Right lobe of liver (tissue), 6 donors: ENCODE data around the gene CCDC50. TPM values are rescaled to one million over a fixed set of nuclear protein-coding genes. Genes with fewer than 3 reads are reported as not detected.
A peak's percentile ranks its signal among the peaks of the same experiment; 100 is the strongest.

Experiments used
- ATAC-seq, 4 donors: fragments of 200-7000 bp; cut with Tn5 transposase; one replicate each; pipeline ENCODE4 v1.9.1; 2020; ENCODE audit warnings: mild to moderate bottlenecking in 4 of 4, moderate library complexity in 4 of 4
- DNase-seq, 3 donors: peaks; one replicate each; pipeline ENCODE4 v3.0.0-alpha.2; 2020
- H3K27ac ChIP-seq, 3 donors: fragments of 200-600 bp; one replicate each; pipeline ENCODE4 v1.8.0; 2022
- H3K27me3 ChIP-seq, 2 donors: fragments of 200-600 bp; one replicate each; pipeline ENCODE4 v1.8.0; 2022
- H3K36me3 ChIP-seq, 4 donors: fragments of 200-600 bp; sonication (generic) in 1 of 4; one replicate each; pipeline versions ENCODE4 v1.5.1 to v1.8.0; 2017 to 2022; ENCODE audit warnings: control low read depth in 1 of 4
- H3K4me1 ChIP-seq, 4 donors: fragments of 200-600 bp; sonication (generic) in 1 of 4; one replicate each; pipeline versions ENCODE4 v1.5.1 to v1.8.0; 2017 to 2022; ENCODE audit warnings: control low read depth in 1 of 4
- H3K4me3 ChIP-seq, 3 donors: fragments of 200-600 bp; one replicate each; pipeline ENCODE4 v1.8.0; 2022
- H3K9me3 ChIP-seq, 4 donors: fragments of 200-600 bp; sonication (generic) in 1 of 4; one replicate each; pipeline versions ENCODE4 v1.5.1 to v1.8.0; 2017 to 2022; ENCODE audit warnings: control low read depth in 1 of 4
- CTCF ChIP-seq, 4 donors: fragments of 200-600 bp in 3 of 4; fragments of 450-650 bp in 1 of 4; IDR thresholded peaks; one replicate each; pipeline versions ENCODE4 v1.5.1 to v1.8.0; 2016 to 2022; ENCODE audit warnings: antibody characterized with exemption in 4 of 4, mild to moderate bottlenecking in 2 of 4
- POLR2A ChIP-seq: fragments of 450-650 bp; IDR thresholded peaks from one replicate; pipeline ENCODE4 v1.6.1; 2017; ENCODE audit warnings: antibody characterized with exemption, mild to moderate bottlenecking
- WGBS: methylation state at CpG from one replicate; pipeline ENCODE4 v1.1.6; 2018; ENCODE audit warnings: low coverage, low lambda C conversion rate; ENCODE audit not compliant: insufficient coverage; ENCODE audit errors: missing lambda C conversion rate; 5-methylcytosine and 5-hydroxymethylcytosine counted together
- intact Hi-C, 2 donors: fragments of 100-400 bp; cut with DNase I; formaldehyde crosslinking; loops; one replicate each; pipeline versions ENCODE4 v1.11.2 to v1.14.1; 2022
- total RNA-seq, 6 experiments: library from RNA; depleted of rRNA in 2 of 6; stranded (reverse); fragments of >200 nt in 2 of 6; fragmentation: NEBNext Ultra II Directional in 3 of 6; extraction: Animal tissue kit (Norgen Biotek cat#: 25700) in 3 of 6; gene quantifications; one replicate each; pipeline versions ENCODE4 v1.1.0 to v1.2.4, GENCODE V29; 2016 to 2023
- donor health status: DM: no; HTN: yes; CAD: no.
- donor health status: DM: no; HTN: no; CAD: no.
- donor health status: DM: no; HTN: no; CAD: no.
- donor health status: DM: no; HTN: yes; CAD: no.
- donor health status: DM: no; HTN: yes; CAD: no.

The CCDC50 gene
- total RNA-seq, 6 experiments from 2014 or later, result 36.1 to 96.3 (median 65.1) TPM

GRCh38 chr3:191343913-191344312, 14.7 kb downstream of the CCDC50 start:
- no peak overlapping the region for H3K27ac ChIP-seq
- peaks cover 0 to 38% (median 15%) of the 10 kb centered on the region in 4 donors for H3K4me1 ChIP-seq
- H3K9me3 ChIP-seq, result no peaks in the 10 kb centered on the region
- intact Hi-C loops, result no loop called here
- ATAC-seq, result no peak
- TF ChIP-seq POLR2A (no peak), CTCF (IDR thresholded peaks at IDR 0.05) (no peak)
- H3K4me3 ChIP-seq, result no peak overlapping the region
- WGBS, result 81% methylated on average over 5 of the region's 5 CpGs
- H3K36me3 ChIP-seq, result no peaks in the 10 kb centered on the region
- no peak for DNase-seq
- H3K27me3 ChIP-seq, result no peaks in the 10 kb centered on the region

- intact Hi-C loops, result no loop called here
- Histone ChIP-seq H3K36me3 (no peaks in the 10 kb centered on the region), H3K4me3 (no peak overlapping the region), H3K27me3 (no peaks in the 10 kb centered on the region), H3K9me3 (no peaks in the 10 kb centered on the region), H3K4me1 (peaks cover 0 to 28% (median 8%) of the 10 kb centered on the region in 4 donors), H3K27ac (no peak overlapping the region)
- WGBS, result 83% methylated on average over 5 of the region's 5 CpGs
- ATAC-seq, result peak in 1 of 4 donors; percentile 39
- TF ChIP-seq POLR2A (no peak), CTCF (IDR thresholded peaks at IDR 0.05) (no peak)
- DNase-seq, result no peak
Measured at GRCh38 chr3:191345334-191345733, 16.1 kb downstream of the CCDC50 start.

GRCh38 chr3:191347228-191347627, 18.0 kb downstream of the CCDC50 start:
- H3K27ac ChIP-seq, result no peak overlapping the region
- TF ChIP-seq CTCF (IDR thresholded peaks at IDR 0.05), result no peak
- no peaks in the 10 kb centered on the region for H3K27me3 ChIP-seq
- H3K4me3 ChIP-seq, result no peak overlapping the region
- H3K36me3 ChIP-seq, result no peaks in the 10 kb centered on the region
- ATAC-seq, result no peak
- DNase-seq, result no peak
- intact Hi-C loops, result no loop called here
- no peaks in the 10 kb centered on the region for H3K9me3 ChIP-seq
- WGBS, result 79% methylated on average over 3 of the region's 3 CpGs
- peaks cover 0 to 34% (median 8%) of the 10 kb centered on the region in 4 donors for H3K4me1 ChIP-seq

DNA sequence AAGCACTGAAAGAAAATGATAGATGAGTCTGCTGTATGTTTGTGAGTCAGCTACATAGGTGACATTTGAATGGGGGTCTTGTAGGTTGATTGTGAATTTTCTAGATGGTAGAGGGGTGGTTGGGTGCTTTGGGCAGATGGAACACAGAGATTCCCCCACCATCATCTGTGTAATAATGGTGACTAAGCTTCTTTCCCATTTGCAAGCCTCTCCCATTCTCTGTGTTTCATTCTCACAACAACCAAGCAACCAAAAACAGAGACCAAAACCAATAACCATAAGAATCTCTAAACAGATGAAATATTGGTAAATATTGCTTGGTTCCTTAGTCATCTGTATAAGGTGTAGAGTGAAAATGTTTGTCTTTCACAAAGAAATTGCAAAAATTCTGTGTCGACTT, 18.9 kb downstream of the CCDC50 start:
- Histone ChIP-seq H3K4me3 (no peak overlapping the region), H3K27ac (no peak overlapping the region), H3K36me3 (no peaks in the 10 kb centered on the region), H3K4me1 (peaks cover 0 to 34% (median 8%) of the 10 kb centered on the region in 4 donors), H3K9me3 (no peaks in the 10 kb centered on the region), H3K27me3 (no peaks in the 10 kb centered on the region)
- intact Hi-C loops, result no loop called here
- DNase-seq, result no peak
- WGBS, result 100% methylated on average over 1 of the region's 1 CpG
- ATAC-seq, result no peak
- TF ChIP-seq CTCF (IDR thresholded peaks at IDR 0.05), result no peak
- TF ChIP-seq POLR2A, result no peak
